ENCODE measurements around the gene HECTD2.

Gene HECTD2

GRCh38 chr10:91477236-91477635 lies 67.1 kb downstream of the HECTD2 start:
- Histone ChIP-seq H3K9ac (ENCODE audit: low read length) (no peak overlapping the region), H3K79me2 (ENCODE audit: low read length) (no peaks in the 10 kb centered on the region), H2AFZ (ENCODE audit: low read depth, low read length) (no peak overlapping the region), H3K27ac (ENCODE audit: low read length) (no peak overlapping the region), H3K36me3 (replicated peaks; ENCODE audit: low read depth, low read length) (no peaks in the 10 kb centered on the region), H3K4me3 (ENCODE audit: low read length) (no peak overlapping the region), H3K4me2 (ENCODE audit: low read length) (no peak overlapping the region), H3K27me3 (ENCODE audit: low read depth, low read length) (no peaks in the 10 kb centered on the region), H3K9me3 (ENCODE audit: insufficient read depth, low read length) (no peaks in the 10 kb centered on the region), H4K20me1 (ENCODE audit: insufficient read depth, low read length) (no peaks in the 10 kb centered on the region), H3K4me1 (ENCODE audit: low read length) (no peaks in the 10 kb centered on the region)
- TF ChIP-seq, protein P1, sequence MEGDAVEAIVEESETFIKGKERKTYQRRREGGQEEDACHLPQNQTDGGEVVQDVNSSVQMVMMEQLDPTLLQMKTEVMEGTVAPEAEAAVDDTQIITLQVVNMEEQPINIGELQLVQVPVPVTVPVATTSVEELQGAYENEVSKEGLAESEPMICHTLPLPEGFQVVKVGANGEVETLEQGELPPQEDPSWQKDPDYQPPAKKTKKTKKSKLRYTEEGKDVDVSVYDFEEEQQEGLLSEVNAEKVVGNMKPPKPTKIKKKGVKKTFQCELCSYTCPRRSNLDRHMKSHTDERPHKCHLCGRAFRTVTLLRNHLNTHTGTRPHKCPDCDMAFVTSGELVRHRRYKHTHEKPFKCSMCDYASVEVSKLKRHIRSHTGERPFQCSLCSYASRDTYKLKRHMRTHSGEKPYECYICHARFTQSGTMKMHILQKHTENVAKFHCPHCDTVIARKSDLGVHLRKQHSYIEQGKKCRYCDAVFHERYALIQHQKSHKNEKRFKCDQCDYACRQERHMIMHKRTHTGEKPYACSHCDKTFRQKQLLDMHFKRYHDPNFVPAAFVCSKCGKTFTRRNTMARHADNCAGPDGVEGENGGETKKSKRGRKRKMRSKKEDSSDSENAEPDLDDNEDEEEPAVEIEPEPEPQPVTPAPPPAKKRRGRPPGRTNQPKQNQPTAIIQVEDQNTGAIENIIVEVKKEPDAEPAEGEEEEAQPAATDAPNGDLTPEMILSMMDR (IDR thresholded peaks at IDR 0.05; ENCODE audit: low read depth, low read length), result no peak
- no peak for TF ChIP-seq EZH2phosphoT487 (IDR thresholded peaks at IDR 0.05; ENCODE audit: low read depth)

GRCh38 chr10:91479583-91479982 lies 69.4 kb downstream of the HECTD2 start:
- no peak for TF ChIP-seq EZH2phosphoT487 (IDR thresholded peaks at IDR 0.05; ENCODE audit: low read depth)
- TF ChIP-seq, protein P1 (IDR thresholded peaks at IDR 0.05; ENCODE audit: low read depth, low read length), result no peak

DNA sequence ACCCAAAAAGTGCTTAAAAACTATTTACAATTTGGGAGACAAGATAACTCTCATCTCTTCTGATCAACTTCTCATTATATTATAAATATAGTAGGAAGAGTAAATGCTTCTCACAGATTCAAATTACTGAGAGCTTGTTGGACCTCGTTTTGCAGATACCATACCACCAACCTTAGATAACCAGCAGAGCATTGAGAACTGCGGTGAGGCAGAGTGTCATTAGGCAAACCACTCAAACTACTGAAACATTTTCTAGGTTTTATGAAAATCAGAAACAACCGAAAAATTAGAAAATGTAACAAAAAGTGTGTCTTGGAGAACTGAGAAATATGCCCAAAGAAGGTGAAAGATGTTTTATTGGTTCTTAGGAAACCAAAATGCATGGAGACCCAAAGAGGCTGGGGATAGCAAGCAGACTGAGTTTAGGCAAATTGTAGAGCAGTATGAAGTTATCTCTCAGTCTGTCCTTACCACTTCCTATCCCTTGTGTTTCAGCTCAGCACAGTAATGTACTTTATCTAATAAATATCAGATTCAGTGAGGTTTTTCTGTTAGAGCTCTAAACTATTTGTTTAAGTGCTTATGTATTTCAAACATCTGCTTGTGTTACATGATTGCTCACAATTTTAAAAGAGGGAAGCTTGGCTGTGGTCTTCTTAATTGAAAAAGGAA lies 77.9 kb downstream of the HECTD2 start:
- H3K27me3 ChIP-seq (ENCODE audit: low read depth, low read length), result no peaks in the 10 kb centered on the region
- no peaks in the 10 kb centered on the region for H3K4me1 ChIP-seq (ENCODE audit: low read length)
- no peak overlapping the region for H3K4me2 ChIP-seq (ENCODE audit: low read length)
- H3K4me3 ChIP-seq (ENCODE audit: low read length), result no peak overlapping the region
- no peaks in the 10 kb centered on the region for H3K79me2 ChIP-seq (ENCODE audit: low read length)
- no peak overlapping the region for H3K9ac ChIP-seq (ENCODE audit: low read length)
- no peak overlapping the region for H3K27ac ChIP-seq (ENCODE audit: low read length)
- TF ChIP-seq EZH2phosphoT487 (IDR thresholded peaks at IDR 0.05; ENCODE audit: low read depth), result no peak
- TF ChIP-seq, protein P1 (IDR thresholded peaks at IDR 0.05; ENCODE audit: low read depth, low read length), result no peak
- H2AFZ ChIP-seq (ENCODE audit: low read depth, low read length), result no peak overlapping the region
- no peaks in the 10 kb centered on the region for H3K9me3 ChIP-seq (ENCODE audit: insufficient read depth, low read length)
- no peaks in the 10 kb centered on the region for H3K36me3 ChIP-seq (replicated peaks; ENCODE audit: low read depth, low read length)
- no peaks in the 10 kb centered on the region for H4K20me1 ChIP-seq (ENCODE audit: insufficient read depth, low read length)

More at GRCh38 chr10:91479583-91479982, 69.4 kb downstream of the HECTD2 start:
- H3K79me2 ChIP-seq (ENCODE audit: low read length), result no peaks in the 10 kb centered on the region
- H3K27ac ChIP-seq (ENCODE audit: low read length), result no peak overlapping the region
- H4K20me1 ChIP-seq (ENCODE audit: insufficient read depth, low read length), result no peaks in the 10 kb centered on the region
- no peaks in the 10 kb centered on the region for H3K9me3 ChIP-seq (ENCODE audit: insufficient read depth, low read length)
- no peak overlapping the region for H2AFZ ChIP-seq (ENCODE audit: low read depth, low read length)
- H3K4me2 ChIP-seq (ENCODE audit: low read length), result no peak overlapping the region
- H3K9ac ChIP-seq (ENCODE audit: low read length), result no peak overlapping the region
- H3K36me3 ChIP-seq (replicated peaks; ENCODE audit: low read depth, low read length), result no peaks in the 10 kb centered on the region
- no peaks in the 10 kb centered on the region for H3K27me3 ChIP-seq (ENCODE audit: low read depth, low read length)
- no peak overlapping the region for H3K4me3 ChIP-seq (ENCODE audit: low read length)
- no peaks in the 10 kb centered on the region for H3K4me1 ChIP-seq (ENCODE audit: low read length)

GRCh38 chr10:91493313-91493712 lies 83.2 kb downstream of the HECTD2 start:
- Histone ChIP-seq H3K27me3 (ENCODE audit: low read depth, low read length) (no peaks in the 10 kb centered on the region), H3K27ac (ENCODE audit: low read length) (no peak overlapping the region)
- no peak for TF ChIP-seq EZH2phosphoT487 (IDR thresholded peaks at IDR 0.05; ENCODE audit: low read depth)
- TF ChIP-seq, protein P1 (IDR thresholded peaks at IDR 0.05; ENCODE audit: low read depth, low read length), result peak; percentile 45

More at GRCh38 chr10:91493313-91493712, 83.2 kb downstream of the HECTD2 start:
- H3K79me2 ChIP-seq (ENCODE audit: low read length), result no peaks in the 10 kb centered on the region
- H4K20me1 ChIP-seq (ENCODE audit: insufficient read depth, low read length), result no peaks in the 10 kb centered on the region
- no peak overlapping the region for H3K4me3 ChIP-seq (ENCODE audit: low read length)
- no peak overlapping the region for H3K9ac ChIP-seq (ENCODE audit: low read length)
- H3K9me3 ChIP-seq (ENCODE audit: insufficient read depth, low read length), result no peaks in the 10 kb centered on the region
- H3K4me1 ChIP-seq (ENCODE audit: low read length), result peaks cover 5% of the 10 kb centered on the region; the same call in 1 of the 2 replicates
- H3K4me2 ChIP-seq (ENCODE audit: low read length), result no peak overlapping the region
- H2AFZ ChIP-seq (ENCODE audit: low read depth, low read length), result no peak overlapping the region
- H3K36me3 ChIP-seq (replicated peaks; ENCODE audit: low read depth, low read length), result no peaks in the 10 kb centered on the region
